WTC11 (cell line): Measurements from ENCODE around the gene FARP2. TPM values are rescaled to one million over a fixed set of nuclear protein-coding genes. Genes with fewer than 3 reads are reported as not detected.

Experiments
- ATAC-seq: fragments of 200-7000 bp; cut with Tn5 transposase; 2 replicates; pipeline ENCODE4 v1.10.0; 2021; ENCODE audit warnings: mild to moderate bottlenecking, moderate library complexity
- CTCF ChIA-PET: fragments of 300-600 bp; sonication (Branson Sonifier 250); formaldehyde crosslinking; loops from one replicate; lab custom pipeline; 2021; ENCODE audit warnings: antibody characterized with exemption; lab: Charles Lee
- POLR2A ChIA-PET: fragments of 350-600 bp; sonication (Branson Sonifier 250); formaldehyde crosslinking; loops from one replicate; lab custom pipeline; 2021; ENCODE audit warnings: antibody characterized with exemption; lab: Charles Lee
- DNase-seq: peaks from one replicate; pipeline ENCODE4 v3.0.0; 2021; ENCODE audit warnings: low spot score
- H3K27ac Mint-ChIP-seq: 2 replicates; pipeline ENCODE4 v1.8.0; 2021; ENCODE audit warnings: mixed read lengths
- H3K27me3 Mint-ChIP-seq: 2 replicates; pipeline ENCODE4 v1.8.0; 2021; ENCODE audit warnings: low read depth, mild to moderate bottlenecking, moderate library complexity, mixed read lengths
- H3K36me3 Mint-ChIP-seq: 2 replicates; pipeline ENCODE4 v1.8.0; 2021; ENCODE audit warnings: mixed read lengths
- H3K4me1 Mint-ChIP-seq: 2 replicates; pipeline ENCODE4 v1.8.0; 2022; ENCODE audit warnings: mixed read lengths
- H3K4me3 Mint-ChIP-seq: 2 replicates; pipeline ENCODE4 v1.8.0; 2021; ENCODE audit warnings: mild to moderate bottlenecking, moderate library complexity, mixed read lengths
- H3K9me3 Mint-ChIP-seq: 2 replicates; pipeline ENCODE4 v1.8.0; 2021; ENCODE audit warnings: mixed read lengths
- AFF4 ChIP-seq: sonication (generic); formaldehyde crosslinking; IDR thresholded peaks from 2 replicates; pipeline ENCODE4 v1.8.1; 2023; ENCODE audit warnings: mild to moderate bottlenecking, missing genetic modification reagents, borderline replicate concordance
- ATF6 ChIP-seq: sonication (generic); formaldehyde crosslinking; IDR thresholded peaks from 2 replicates; pipeline ENCODE4 v1.8.1; 2023; ENCODE audit warnings: mild to moderate bottlenecking, missing genetic modification reagents
- E2F1 ChIP-seq: sonication (generic); formaldehyde crosslinking; IDR thresholded peaks from 2 replicates; pipeline ENCODE4 v1.8.0; 2022; ENCODE audit warnings: mild to moderate bottlenecking, missing genetic modification reagents
- ELF4 ChIP-seq: sonication (generic); formaldehyde crosslinking; IDR thresholded peaks from 2 replicates; pipeline ENCODE4 v1.8.1; 2022; ENCODE audit warnings: low read depth, mild to moderate bottlenecking, moderate library complexity, missing genetic modification reagents
- EMX1 ChIP-seq: fragments of 250-450 bp; sonication (Bioruptor Pico); IDR thresholded peaks from 2 replicates; pipeline ENCODE4 v1.8.0; 2021; ENCODE audit warnings: mild to moderate bottlenecking
- ERG ChIP-seq: fragments of 250-450 bp; sonication (Bioruptor Pico); IDR thresholded peaks from 2 replicates; pipeline ENCODE4 v1.8.0; 2021; ENCODE audit warnings: mild to moderate bottlenecking
- GRHL2 ChIP-seq: fragments of 250-450 bp; sonication (Bioruptor Pico); IDR thresholded peaks from 2 replicates; pipeline ENCODE4 v1.8.0; 2022; ENCODE audit warnings: mild to moderate bottlenecking, moderate library complexity; ENCODE audit not compliant: insufficient replicate concordance, severe bottlenecking
- HMGA2 ChIP-seq: fragments of 250-450 bp; sonication (Bioruptor Pico); IDR thresholded peaks from 2 replicates; pipeline ENCODE4 v1.4.0; 2021; ENCODE audit warnings: mild to moderate bottlenecking, moderate library complexity
- NR2C2 ChIP-seq: sonication (generic); formaldehyde crosslinking; IDR thresholded peaks from 2 replicates; pipeline ENCODE4 v1.8.0; 2022; ENCODE audit warnings: mild to moderate bottlenecking, missing genetic modification reagents
- PREB ChIP-seq: sonication (generic); formaldehyde crosslinking; IDR thresholded peaks from 2 replicates; pipeline ENCODE4 v1.8.1; 2022; ENCODE audit warnings: mild to moderate bottlenecking, missing genetic modification reagents, moderate library complexity, borderline replicate concordance
- PRRX2 ChIP-seq: fragments of 250-450 bp; sonication (Bioruptor Pico); IDR thresholded peaks from 2 replicates; pipeline ENCODE4 v1.8.0; 2021; ENCODE audit warnings: mild to moderate bottlenecking
- TEAD4 ChIP-seq: sonication (generic); formaldehyde crosslinking; IDR thresholded peaks from 2 replicates; pipeline ENCODE4 v1.8.0; 2022; ENCODE audit warnings: mild to moderate bottlenecking, missing genetic modification reagents
- TP53 ChIP-seq: sonication (generic); formaldehyde crosslinking; IDR thresholded peaks from 2 replicates; pipeline ENCODE4 v1.8.1; 2023; ENCODE audit warnings: mild to moderate bottlenecking, missing genetic modification reagents
- ZBTB43 ChIP-seq: sonication (generic); formaldehyde crosslinking; IDR thresholded peaks from 2 replicates; pipeline ENCODE4 v1.8.1; 2023; ENCODE audit warnings: mild to moderate bottlenecking, missing genetic modification reagents
- ZNF138 ChIP-seq: sonication (generic); formaldehyde crosslinking; conservative IDR thresholded peaks from 2 replicates; pipeline ENCODE4 v1.8.1; 2022; ENCODE audit warnings: mild to moderate bottlenecking, moderate library complexity, missing genetic modification reagents
- ZNF263 ChIP-seq: sonication (generic); formaldehyde crosslinking; IDR thresholded peaks from 2 replicates; pipeline ENCODE4 v1.8.1; 2022; ENCODE audit warnings: low read depth, mild to moderate bottlenecking, moderate library complexity, missing genetic modification reagents
- ZNF281 ChIP-seq: sonication (generic); formaldehyde crosslinking; IDR thresholded peaks from 2 replicates; pipeline ENCODE4 v1.8.0; 2023; ENCODE audit warnings: mild to moderate bottlenecking, missing genetic modification reagents
- ZNF532 ChIP-seq: fragments of 250-450 bp; sonication (Bioruptor Pico); IDR thresholded peaks from 2 replicates; pipeline ENCODE4 v1.9.0; 2021; ENCODE audit warnings: mild to moderate bottlenecking, borderline replicate concordance
- total RNA-seq: library from RNA; stranded (reverse); gene quantifications from 3 replicates; pipeline ENCODE4 v1.2.3, GENCODE V29; 2021

Gene FARP2
- total RNA-seq, 1 experiment from 2014 or later: 37.8 TPM

GRCh38 chr2:241330616-241330981 lies 25.5 kb upstream of the FARP2 start (continued):
- TF ChIP-seq ATF6 (CRISPR knock-in tag) (no peak), TP53 (CRISPR knock-in tag) (no peak), ZNF281 (no peak), ERG (CRISPR knock-in tag) (no peak), PREB (no peak), HMGA2 (no peak), E2F1 (CRISPR knock-in tag) (no peak), GRHL2 (CRISPR knock-in tag) (no peak), EMX1 (CRISPR knock-in tag) (no peak)

- ChIA-PET POLR2A (no interaction called here), CTCF (no interaction called here)
- DNase-seq (no peak), ATAC-seq (no peak)
- Mint-ChIP-seq H3K4me3 (no peak overlapping the region), H3K27ac (peak overlapping the region; percentile 57; the same call in 1 of the 2 replicates), H3K27me3 (no peaks in the 10 kb centered on the region), H3K9me3 (no peaks in the 10 kb centered on the region), H3K36me3 (peaks cover 52% of the 10 kb centered on the region), H3K4me1 (no peaks in the 10 kb centered on the region; the same call in 1 of the 2 replicates)
- no peak for TF ChIP-seq PRRX2 (CRISPR knock-in tag)
- TF ChIP-seq ELF4 (CRISPR knock-in tag): no peak
- no peak for TF ChIP-seq NR2C2
- TF ChIP-seq ZNF138 (CRISPR knock-in tag): no peak
- no peak for TF ChIP-seq TEAD4 (CRISPR knock-in tag)
- no peak for TF ChIP-seq ZNF532 (CRISPR knock-in tag)
- TF ChIP-seq ZNF263 (CRISPR knock-in tag): no peak
- no peak for TF ChIP-seq AFF4
- no peak for TF ChIP-seq ZBTB43 (CRISPR knock-in tag)
Measured at GRCh38 chr2:241334813-241335212, 21.3 kb upstream of the FARP2 start.
